HepG2 (cell line): ENCODE data around the gene SNX24. TPM values are rescaled to one million over a fixed set of nuclear protein-coding genes. Genes with fewer than 3 reads are reported as not detected.

ENCODE experiments used
- ATAC-seq: fragments of 200-7000 bp; cut with Tn5 transposase; 3 replicates; pipeline ENCODE4 v1.9.1; 2020; ENCODE audit warnings: mild to moderate bottlenecking, moderate library complexity
- BruUV-seq: library from RNA; stranded (reverse); fragments of 400-500 nt; replicated peaks from 2 replicates; lab custom pipeline; 2021; lab: Mats Ljungman, UMichigan
- CTCF ChIA-PET: fragments of 300-600 bp; formaldehyde crosslinking; extraction: SDS; loops from one replicate; lab custom pipeline; 2021; ENCODE audit warnings: low total read pairs, inconsistent platforms, low intra/inter-chr PET ratio; lab: Yijun Ruan, JAX
- POLR2A ChIA-PET: fragments of 350-600 bp; sonication (Branson Sonifier 250); formaldehyde crosslinking; loops from one replicate; lab custom pipeline; 2020; ENCODE audit warnings: antibody characterized with exemption, inconsistent platforms; lab: Yijun Ruan, JAX
- DNase-seq: peaks from one replicate; pipeline ENCODE4 v3.0.0-alpha.2; 2015; ENCODE audit warnings: low spot score
- FAIRE-seq: peaks from 3 replicates; lab custom pipeline; 2011; peaks lifted over from hg19 to GRCh38; lab: Jason Lieb, UNC
- H2AFZ ChIP-seq: one replicate; pipeline ENCODE4 v1.6.1; 2011; ENCODE audit warnings: low read length, inconsistent platforms
- H3K27ac ChIP-seq: fragments of 300-600 bp; 3 replicates; pipeline ENCODE4 v1.8.0; 2011; ENCODE audit warnings: mixed run types, mild to moderate bottlenecking, mixed read lengths, low read length, inconsistent platforms; ENCODE audit not compliant: insufficient read depth; ENCODE audit errors: extremely low read length
- H3K27me3 ChIP-seq, 2 experiments: fragments of 200-600 bp in 1 of 2; 2 replicates in 1 of 2; 3 replicates in 1 of 2; pipeline versions ENCODE4 v1.6.0 to v1.8.0; 2011; ENCODE audit warnings: low read length in 2 of 2, mild to moderate bottlenecking in 2 of 2, moderate library complexity in 2 of 2, inconsistent platforms in 1 of 2; ENCODE audit not compliant: insufficient read depth in 2 of 2, control insufficient read depth in 1 of 2
- H3K36me3 ChIP-seq, 2 experiments: fragments of 200-600 bp in 1 of 2; replicated peaks in 1 of 2; 2 replicates in 1 of 2; 3 replicates in 1 of 2; pipeline versions ENCODE4 v1.5.1 to v1.8.0; 2011; ENCODE audit warnings: low read length in 2 of 2, inconsistent platforms in 1 of 2; ENCODE audit not compliant: insufficient read depth in 2 of 2, control insufficient read depth in 1 of 2
- H3K4me1 ChIP-seq: 2 replicates; pipeline ENCODE4 v1.5.1; 2012; ENCODE audit warnings: low read length, inconsistent platforms; ENCODE audit not compliant: insufficient read depth
- H3K4me2 ChIP-seq: 2 replicates; pipeline ENCODE4 v1.6.0; 2011; ENCODE audit warnings: low read depth, low read length, inconsistent platforms
- H3K4me3 ChIP-seq, 3 experiments: fragments of 200-600 bp in 1 of 3; sonication (generic), shearing (Covaris generic) in 1 of 3; replicated peaks in 1 of 3; 2 replicates each; pipeline ENCODE4 v1.5.1; 2011 to 2016; ENCODE audit warnings: low read length in 3 of 3, inconsistent platforms in 2 of 3, low read depth in 2 of 3, mild to moderate bottlenecking in 2 of 3, control low read depth in 1 of 3, mixed read lengths in 1 of 3; ENCODE audit not compliant: insufficient read depth in 1 of 3
- H3K79me2 ChIP-seq: one replicate; pipeline ENCODE4 v1.6.1; 2011; ENCODE audit warnings: low read length, inconsistent platforms; ENCODE audit not compliant: insufficient read depth
- H3K9ac ChIP-seq: 2 replicates; pipeline ENCODE4 v1.6.0; 2011; ENCODE audit warnings: mild to moderate bottlenecking, low read depth, low read length, inconsistent platforms; ENCODE audit not compliant: insufficient read depth
- H3K9me3 ChIP-seq: 2 replicates; pipeline ENCODE4 v1.5.1; 2012; ENCODE audit warnings: mild to moderate bottlenecking, low read length
- H4K20me1 ChIP-seq: 2 replicates; pipeline ENCODE4 v1.6.0; 2011; ENCODE audit warnings: inconsistent platforms, mild to moderate bottlenecking, low read length, moderate library complexity; ENCODE audit not compliant: insufficient read depth
- HDAC1 ChIP-seq: sonication (generic); formaldehyde crosslinking; IDR thresholded peaks from 2 replicates; pipeline ENCODE4 v1.5.1; 2020; ENCODE audit warnings: mild to moderate bottlenecking, missing genetic modification reagents
- SATB2 ChIP-seq: sonication (generic); formaldehyde crosslinking; IDR thresholded peaks from 2 replicates; pipeline ENCODE4 v1.5.0; 2020; ENCODE audit warnings: missing genetic modification reagents
- SOX6 ChIP-seq, 2 experiments: fragments of 450-650 bp in 1 of 2; sonication (generic) in 1 of 2; formaldehyde crosslinking in 1 of 2; IDR thresholded peaks; 2 replicates each; pipeline versions ENCODE4 v1.4.0 to v1.6.1; 2017 to 2020; ENCODE audit warnings: antibody characterized with exemption in 1 of 2, mild to moderate bottlenecking in 1 of 2, missing genetic modification reagents in 1 of 2
- WIZ ChIP-seq: sonication (generic); formaldehyde crosslinking; IDR thresholded peaks from 2 replicates; pipeline ENCODE4 v1.5.1; 2020; ENCODE audit warnings: mild to moderate bottlenecking, missing genetic modification reagents
- ZNF3 ChIP-seq: IDR thresholded peaks from 2 replicates; pipeline ENCODE4 v1.7.0; 2017; ENCODE audit warnings: inconsistent platforms
- ZNF652 ChIP-seq: IDR thresholded peaks from 2 replicates; pipeline ENCODE4 v1.6.1; 2016; ENCODE audit warnings: low read depth, borderline replicate concordance
- ZNF839 ChIP-seq: sonication (generic); formaldehyde crosslinking; IDR thresholded peaks from 2 replicates; pipeline ENCODE4 v1.4.0; 2020; ENCODE audit warnings: missing genetic modification reagents, mild to moderate bottlenecking, borderline replicate concordance
- ZNF891 ChIP-seq: sonication (generic); formaldehyde crosslinking; IDR thresholded peaks from 2 replicates; pipeline ENCODE4 v1.5.0; 2020; ENCODE audit warnings: mild to moderate bottlenecking, missing genetic modification reagents
- WGBS: methylation state at CpG from one replicate; pipeline ENCODE4 v1.1.6; 2017; ENCODE audit warnings: low lambda C conversion rate; 5-methylcytosine and 5-hydroxymethylcytosine counted together
- in situ Hi-C: cut with HindIII; loops from 2 replicates; pipeline ENCODE4 v1.10.0; 2017; ENCODE audit warnings: low pct_unique_long_range_greater_than_20kb; ENCODE audit not compliant: extremely low pct_ligation_motif_present
- intact Hi-C: fragments of 100-400 bp; cut with micrococcal nuclease; formaldehyde crosslinking; loops from one replicate; pipeline ENCODE4 v1.10.0; 2022; ENCODE audit not compliant: unreplicated experiment
- polyA plus RNA-seq, 8 experiments: library from polyadenylated mRNA; depleted of rRNA in 3 of 8; stranded (reverse) in 7 of 8; unstranded in 1 of 8; fragments of >200 nt; fragmentation: Illumina TruSeq in 4 of 8; extraction: Trizol in 4 of 8; gene quantifications; 2 replicates each; pipeline versions ENCODE4 v1.2.1 to v1.2.3, GENCODE V29; 2011 to 2016; ENCODE audit warnings: low read depth in 4 of 8, missing spikeins in 1 of 8, mixed read lengths in 1 of 8; ENCODE audit not compliant: insufficient read depth in 1 of 8
- total RNA-seq, 5 experiments: library from RNA; depleted of rRNA; stranded (reverse); fragments of >200 nt; fragmentation: Illumina TruSeq; extraction: Trizol; gene quantifications; 2 replicates each; pipeline ENCODE4 v1.2.3, GENCODE V29; 2016; ENCODE audit warnings: low read depth in 1 of 5
- TF ChIP-seq, protein P1 (sequence below): sonication (generic); formaldehyde crosslinking; IDR thresholded peaks from 2 replicates; pipeline ENCODE4 v1.4.0; 2020; ENCODE audit warnings: missing genetic modification reagents, low read depth, mild to moderate bottlenecking, borderline replicate concordance
- TF ChIP-seq, protein P2 (sequence below): fragments of 450-650 bp; IDR thresholded peaks from 2 replicates; pipeline ENCODE4 v1.6.1; 2016
- TF ChIP-seq, protein P3 (sequence below): fragments of 450-650 bp; IDR thresholded peaks from 2 replicates; pipeline ENCODE4 v1.6.1; 2017; ENCODE audit warnings: mild to moderate bottlenecking
- TF ChIP-seq, protein P4 (sequence below): IDR thresholded peaks from 2 replicates; pipeline ENCODE4 v1.6.1; 2012; ENCODE audit warnings: low read depth, low read length, improper control_type of control experiment

Gene SNX24
- total and polyA plus RNA-seq, 2 of the 13 experiments (the other 11 are each of a cell fraction or from before 2014, with no cell fraction given) = 7.2 to 23.7 TPM

DNA sequence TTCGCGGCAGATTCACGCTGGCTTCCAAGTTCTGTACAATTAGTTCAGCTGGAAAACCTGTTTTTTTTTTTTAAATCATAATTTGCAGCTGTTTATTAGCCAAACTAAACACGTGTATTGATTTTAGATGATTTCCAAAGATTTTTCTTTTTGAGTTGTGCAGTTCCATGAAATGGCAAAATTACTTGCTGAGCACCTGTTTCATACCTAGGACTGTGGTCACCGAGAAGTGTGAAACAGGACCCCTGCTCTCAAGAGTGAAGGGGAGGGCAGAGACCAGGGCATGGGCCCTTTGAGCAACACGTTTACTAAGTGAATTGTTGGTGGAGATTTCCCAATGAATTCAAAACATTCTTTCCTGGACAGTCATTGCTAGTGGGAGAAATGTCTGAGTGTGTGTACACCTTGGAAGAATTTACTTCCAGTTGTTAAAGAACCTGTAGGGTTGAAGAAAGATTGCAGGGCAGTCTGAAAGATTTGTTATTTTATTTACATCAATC, 688 bp downstream of the SNX24 start (continued):
- TF ChIP-seq, protein P1, sequence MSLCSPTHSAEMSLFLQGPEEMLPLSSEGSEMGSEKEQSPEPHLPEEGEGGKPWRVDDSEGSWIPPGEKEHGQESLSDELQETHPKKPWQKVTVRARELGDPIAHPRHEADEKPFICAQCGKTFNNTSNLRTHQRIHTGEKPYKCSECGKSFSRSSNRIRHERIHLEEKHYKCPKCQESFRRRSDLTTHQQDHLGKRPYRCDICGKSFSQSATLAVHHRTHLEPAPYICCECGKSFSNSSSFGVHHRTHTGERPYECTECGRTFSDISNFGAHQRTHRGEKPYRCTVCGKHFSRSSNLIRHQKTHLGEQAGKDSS (CRISPR knock-in tag) = no peak
- TF ChIP-seq SATB2 (CRISPR knock-in tag) = no peak
- TF ChIP-seq ZNF652 (CRISPR knock-in tag) = no peak
- TF ChIP-seq ZNF839 (CRISPR knock-in tag) = no peak
- TF ChIP-seq, protein P2, sequence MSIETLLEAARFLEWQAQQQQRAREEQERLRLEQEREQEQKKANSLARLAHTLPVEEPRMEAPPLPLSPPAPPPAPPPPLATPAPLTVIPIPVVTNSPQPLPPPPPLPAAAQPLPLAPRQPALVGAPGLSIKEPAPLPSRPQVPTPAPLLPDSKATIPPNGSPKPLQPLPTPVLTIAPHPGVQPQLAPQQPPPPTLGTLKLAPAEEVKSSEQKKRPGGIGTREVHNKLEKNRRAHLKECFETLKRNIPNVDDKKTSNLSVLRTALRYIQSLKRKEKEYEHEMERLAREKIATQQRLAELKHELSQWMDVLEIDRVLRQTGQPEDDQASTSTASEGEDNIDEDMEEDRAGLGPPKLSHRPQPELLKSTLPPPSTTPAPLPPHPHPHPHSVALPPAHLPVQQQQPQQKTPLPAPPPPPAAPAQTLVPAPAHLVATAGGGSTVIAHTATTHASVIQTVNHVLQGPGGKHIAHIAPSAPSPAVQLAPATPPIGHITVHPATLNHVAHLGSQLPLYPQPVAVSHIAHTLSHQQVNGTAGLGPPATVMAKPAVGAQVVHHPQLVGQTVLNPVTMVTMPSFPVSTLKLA = no peak

DNA sequence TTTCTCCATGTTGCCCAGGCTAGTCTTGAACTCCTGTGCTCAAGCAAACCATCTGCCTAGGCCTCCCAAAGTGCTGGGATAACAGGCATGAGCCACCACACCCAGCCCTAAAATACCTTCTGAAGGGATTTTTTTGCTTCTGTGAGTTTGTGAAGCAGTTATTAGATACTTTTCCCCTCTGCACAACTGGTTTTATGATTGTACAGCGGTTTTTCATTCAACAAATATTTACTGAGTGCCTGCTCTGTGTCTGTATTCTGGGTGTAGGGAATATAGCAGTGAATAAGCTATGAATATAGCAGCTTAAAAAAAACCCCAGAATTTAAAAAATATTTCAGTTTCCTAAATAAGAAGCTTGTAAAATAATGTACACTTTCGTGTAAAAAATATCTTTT, 2.3 kb downstream of the SNX24 start:
- in situ Hi-C loops (no loop called here), intact Hi-C loops (loop anchor here (5.0 to 10.0 kb wide), 3 partner anchors 143 to 667 kb away; partner anchors contain the start of genes CSNK1G3 and PPIC)
- Histone ChIP-seq H4K20me1 (no peaks in the 10 kb centered on the region), H3K4me1 (peaks cover 74% of the 10 kb centered on the region), H3K36me3 (no peaks in the 10 kb centered on the region)
- ATAC-seq (0 out of 3 replicates have a peak, but pooled peaks have one; percentile 1), DNase-seq (peak; percentile 18)
- CTCF ChIA-PET = no interaction called here
- TF ChIP-seq ZNF891 (CRISPR knock-in tag) (no peak), ZNF3 (CRISPR knock-in tag) (peak; percentile 87; the same call in 1 of the 2 replicates), WIZ (no peak), SOX6 (IDR thresholded peaks at IDR 0.05) (no peak), SOX6 (CRISPR knock-in tag; IDR thresholded peaks at IDR 0.05) (peak; percentile 4; the same call in 1 of the 2 replicates), HDAC1 (CRISPR knock-in tag) (0 out of 2 replicates have a peak, but pooled peaks have one; percentile 34)
- TF ChIP-seq, protein P3, sequence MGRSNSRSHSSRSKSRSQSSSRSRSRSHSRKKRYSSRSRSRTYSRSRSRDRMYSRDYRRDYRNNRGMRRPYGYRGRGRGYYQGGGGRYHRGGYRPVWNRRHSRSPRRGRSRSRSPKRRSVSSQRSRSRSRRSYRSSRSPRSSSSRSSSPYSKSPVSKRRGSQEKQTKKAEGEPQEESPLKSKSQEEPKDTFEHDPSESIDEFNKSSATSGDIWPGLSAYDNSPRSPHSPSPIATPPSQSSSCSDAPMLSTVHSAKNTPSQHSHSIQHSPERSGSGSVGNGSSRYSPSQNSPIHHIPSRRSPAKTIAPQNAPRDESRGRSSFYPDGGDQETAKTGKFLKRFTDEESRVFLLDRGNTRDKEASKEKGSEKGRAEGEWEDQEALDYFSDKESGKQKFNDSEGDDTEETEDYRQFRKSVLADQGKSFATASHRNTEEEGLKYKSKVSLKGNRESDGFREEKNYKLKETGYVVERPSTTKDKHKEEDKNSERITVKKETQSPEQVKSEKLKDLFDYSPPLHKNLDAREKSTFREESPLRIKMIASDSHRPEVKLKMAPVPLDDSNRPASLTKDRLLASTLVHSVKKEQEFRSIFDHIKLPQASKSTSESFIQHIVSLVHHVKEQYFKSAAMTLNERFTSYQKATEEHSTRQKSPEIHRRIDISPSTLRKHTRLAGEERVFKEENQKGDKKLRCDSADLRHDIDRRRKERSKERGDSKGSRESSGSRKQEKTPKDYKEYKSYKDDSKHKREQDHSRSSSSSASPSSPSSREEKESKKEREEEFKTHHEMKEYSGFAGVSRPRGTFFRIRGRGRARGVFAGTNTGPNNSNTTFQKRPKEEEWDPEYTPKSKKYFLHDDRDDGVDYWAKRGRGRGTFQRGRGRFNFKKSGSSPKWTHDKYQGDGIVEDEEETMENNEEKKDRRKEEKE = no peak
- TF ChIP-seq, protein P4, sequence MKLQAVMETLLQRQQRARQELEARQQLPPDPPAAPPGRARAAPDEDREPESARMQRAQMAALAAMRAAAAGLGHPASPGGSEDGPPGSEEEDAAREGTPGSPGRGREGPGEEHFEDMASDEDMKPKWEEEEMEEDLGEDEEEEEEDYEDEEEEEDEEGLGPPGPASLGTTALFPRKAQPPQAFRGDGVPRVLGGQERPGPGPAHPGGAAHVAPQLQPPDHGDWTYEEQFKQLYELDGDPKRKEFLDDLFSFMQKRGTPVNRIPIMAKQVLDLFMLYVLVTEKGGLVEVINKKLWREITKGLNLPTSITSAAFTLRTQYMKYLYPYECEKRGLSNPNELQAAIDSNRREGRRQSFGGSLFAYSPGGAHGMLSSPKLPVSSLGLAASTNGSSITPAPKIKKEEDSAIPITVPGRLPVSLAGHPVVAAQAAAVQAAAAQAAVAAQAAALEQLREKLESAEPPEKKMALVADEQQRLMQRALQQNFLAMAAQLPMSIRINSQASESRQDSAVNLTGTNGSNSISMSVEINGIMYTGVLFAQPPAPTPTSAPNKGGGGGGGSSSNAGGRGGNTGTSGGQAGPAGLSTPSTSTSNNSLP = no peak
- TF ChIP-seq, all 625 proteins: peak for 3
- POLR2A ChIA-PET = interaction anchor here (0.9 to 2.2 kb wide), 4 partner anchors 68 to 575 kb away, joined by 3 to 8 read pairs (median 4); partner anchors contain the start of genes CEP120, PPIC and SNX2
- WGBS = 3% methylated on average over 2 of the region's 2 CpGs
- no peak overlapping the region for H2AFZ ChIP-seq
- H3K9ac ChIP-seq = peak overlapping the region; percentile 20; the same call in 1 of the 2 replicates
- H3K79me2 ChIP-seq = peaks cover 2% of the 10 kb centered on the region
- no TSS peak for BruUV-seq
- FAIRE-seq = peak; percentile 4
- peak overlapping the region; percentile 4 to 37 (median 32); a peak in 2 of 6 replicates for H3K4me3 ChIP-seq
- peak overlapping the region; percentile 96 for H3K27ac ChIP-seq
- H3K27me3 ChIP-seq = no peaks in the 10 kb centered on the region; a peak in 1 of 5 replicates
- H3K9me3 ChIP-seq = no peaks in the 10 kb centered on the region
- peak overlapping the region; percentile 78 for H3K4me2 ChIP-seq
